ENCODE data around the gene POU2F3. TPM values are rescaled to one million over a fixed set of nuclear protein-coding genes. Genes with fewer than 3 reads are reported as not detected.

Gene POU2F3
- total RNA-seq, 1 donor from 2014 or later: not detected

GRCh38 chr11:120221115-120221752 is 18.7 kb upstream of the POU2F3 start:
- Mint-ChIP-seq H3K36me3 (ENCODE audit: low read depth) (peaks cover 2% of the 10 kb centered on the region), H3K27me3 (ENCODE audit: low read depth) (no peaks in the 10 kb centered on the region), H3K27ac (ENCODE audit: unreplicated experiment) (no peak overlapping the region), H3K9me3 (ENCODE audit: low read depth) (no peaks in the 10 kb centered on the region), H3K4me3 (ENCODE audit: unreplicated experiment) (no peak overlapping the region), H3K4me1 (ENCODE audit: low read depth) (peaks cover 29% of the 10 kb centered on the region)
- no peak for DNase-seq (ENCODE audit: low spot score)
- no peak for TF ChIP-seq CTCF (IDR thresholded peaks at IDR 0.05)

- H3K9me3 Mint-ChIP-seq (ENCODE audit: low read depth): no peaks in the 10 kb centered on the region
Measured at GRCh38 chr11:120222916-120223315, 17.0 kb upstream of the POU2F3 start.

GRCh38 chr11:120223793-120224192 is 16.1 kb upstream of the POU2F3 start:
- peaks cover 2% of the 10 kb centered on the region for H3K36me3 Mint-ChIP-seq (ENCODE audit: low read depth)
- H3K27ac Mint-ChIP-seq (ENCODE audit: unreplicated experiment): no peak overlapping the region
- H3K27me3 Mint-ChIP-seq (ENCODE audit: low read depth): no peaks in the 10 kb centered on the region
- TF ChIP-seq CTCF (IDR thresholded peaks at IDR 0.05): no peak
- no peak for DNase-seq (ENCODE audit: low spot score)
- no peak overlapping the region for H3K4me3 Mint-ChIP-seq (ENCODE audit: unreplicated experiment)
- H3K9me3 Mint-ChIP-seq (ENCODE audit: low read depth): no peaks in the 10 kb centered on the region
- H3K4me1 Mint-ChIP-seq (ENCODE audit: low read depth): peaks cover 17% of the 10 kb centered on the region

More at GRCh38 chr11:120222916-120223315, 17.0 kb upstream of the POU2F3 start:
- DNase-seq (ENCODE audit: low spot score): no peak
- Mint-ChIP-seq H3K27ac (ENCODE audit: unreplicated experiment) (no peak overlapping the region), H3K27me3 (ENCODE audit: low read depth) (no peaks in the 10 kb centered on the region), H3K36me3 (ENCODE audit: low read depth) (peaks cover 2% of the 10 kb centered on the region), H3K4me3 (ENCODE audit: unreplicated experiment) (no peak overlapping the region), H3K4me1 (ENCODE audit: low read depth) (peaks cover 24% of the 10 kb centered on the region)
- TF ChIP-seq CTCF (IDR thresholded peaks at IDR 0.05): no peak

- no peak overlapping the region for H3K4me3 Mint-ChIP-seq (ENCODE audit: unreplicated experiment)
- no peak for DNase-seq (ENCODE audit: low spot score)
- H3K27ac Mint-ChIP-seq (ENCODE audit: unreplicated experiment): no peak overlapping the region
- peaks cover 2% of the 10 kb centered on the region for H3K36me3 Mint-ChIP-seq (ENCODE audit: low read depth)
- TF ChIP-seq CTCF (IDR thresholded peaks at IDR 0.05): no peak
- H3K4me1 Mint-ChIP-seq (ENCODE audit: low read depth): peaks cover 14% of the 10 kb centered on the region
- no peaks in the 10 kb centered on the region for H3K9me3 Mint-ChIP-seq (ENCODE audit: low read depth)
- H3K27me3 Mint-ChIP-seq (ENCODE audit: low read depth): no peaks in the 10 kb centered on the region
Measured at GRCh38 chr11:120224361-120224760, 15.6 kb upstream of the POU2F3 start.

- H3K4me1 Mint-ChIP-seq (ENCODE audit: low read depth): peaks cover 14% of the 10 kb centered on the region
Measured at GRCh38 chr11:120224972-120225909, 14.7 kb upstream of the POU2F3 start.

More at GRCh38 chr11:120224972-120225909, 14.7 kb upstream of the POU2F3 start:
- no peaks in the 10 kb centered on the region for H3K9me3 Mint-ChIP-seq (ENCODE audit: low read depth)
- no peaks in the 10 kb centered on the region for H3K27me3 Mint-ChIP-seq (ENCODE audit: low read depth)
- TF ChIP-seq CTCF (IDR thresholded peaks at IDR 0.05): no peak
- no peak for DNase-seq (ENCODE audit: low spot score)
- peak overlapping the region; percentile 36 for H3K27ac Mint-ChIP-seq (ENCODE audit: unreplicated experiment)
- H3K4me3 Mint-ChIP-seq (ENCODE audit: unreplicated experiment): no peak overlapping the region
- peaks cover 2% of the 10 kb centered on the region for H3K36me3 Mint-ChIP-seq (ENCODE audit: low read depth)
